ENCODE measurements around the gene STAT6. TPM values are rescaled to one million over a fixed set of nuclear protein-coding genes. Genes with fewer than 3 reads are reported as not detected.

Gene STAT6
- total and polyA plus RNA-seq, 2 donors (not counting 3 experiments of a cell fraction or from before 2014, with no cell fraction given) = 136 to 147 TPM

DNA sequence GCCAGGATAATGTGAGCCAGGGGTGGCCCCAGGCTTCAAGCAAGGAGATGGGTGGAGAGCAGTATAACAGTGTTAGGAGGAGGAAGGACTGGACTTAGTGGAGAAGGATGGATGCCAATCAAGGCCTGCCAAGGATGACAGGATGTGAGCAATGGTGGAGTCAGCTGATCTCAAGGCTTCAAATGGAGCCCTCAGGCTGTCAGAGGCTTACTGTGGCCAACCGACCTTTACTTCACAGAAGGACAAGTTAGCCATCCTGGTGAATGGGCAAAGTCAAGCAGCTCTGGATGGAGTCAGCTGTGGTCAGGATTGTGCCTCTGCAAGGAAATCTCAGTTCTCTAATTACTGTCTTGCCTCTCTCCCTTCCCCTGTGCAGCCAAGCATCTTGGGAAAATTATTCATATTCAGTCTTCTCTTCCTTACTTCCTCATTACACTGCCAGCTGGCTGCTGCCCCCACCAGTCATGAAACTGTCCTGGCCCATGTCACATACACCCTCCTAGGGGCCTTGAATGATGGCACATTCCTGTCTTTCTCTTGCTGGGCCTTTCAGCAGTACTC is 7.6 kb upstream of the STAT6 start:
- FAIRE-seq = peak; percentile 12
- POLR2A ChIA-PET = no interaction called here
- TF ChIP-seq POLR2A (IDR thresholded peaks at IDR 0.05; ENCODE audit: low read depth, low read length) = no peak
- TF ChIP-seq GATA2 (IDR thresholded peaks at IDR 0.05; ENCODE audit: insufficient read depth, insufficient read length, low read depth, low read length) = no peak
- no peak for TF ChIP-seq CTCF (IDR thresholded peaks at IDR 0.05; ENCODE audit: extremely low read depth in 1 of 2, insufficient read depth in 1 of 2, low read depth in 1 of 2, low read length in 2 of 2)
- TF ChIP-seq EZH2 (IDR thresholded peaks at IDR 0.05; ENCODE audit: borderline replicate concordance, low read depth, low read length, severe bottlenecking) = no peak
- TF ChIP-seq FOS (IDR thresholded peaks at IDR 0.05; ENCODE audit: borderline replicate concordance, insufficient read depth, low read length) = peak; percentile 18
- no peak for TF ChIP-seq POLR2AphosphoS5 (IDR thresholded peaks at IDR 0.05; ENCODE audit: insufficient read depth, low read depth, low read length)
- TF ChIP-seq MYC (IDR thresholded peaks at IDR 0.05; ENCODE audit: low read depth, low read length) = no peak
- TF ChIP-seq JUN (IDR thresholded peaks at IDR 0.05; ENCODE audit: borderline replicate concordance, insufficient read depth, insufficient read length, low read depth) = no peak
- TF ChIP-seq, protein P1, sequence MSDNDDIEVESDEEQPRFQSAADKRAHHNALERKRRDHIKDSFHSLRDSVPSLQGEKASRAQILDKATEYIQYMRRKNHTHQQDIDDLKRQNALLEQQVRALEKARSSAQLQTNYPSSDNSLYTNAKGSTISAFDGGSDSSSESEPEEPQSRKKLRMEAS (IDR thresholded peaks at IDR 0.05; ENCODE audit: insufficient read depth, insufficient read length) = no peak
- H3K27ac ChIP-seq (ENCODE audit: insufficient read depth, low read depth, low read length) = no peak overlapping the region
- intact Hi-C loops (cut with micrococcal nuclease) = no loop called here
- CTCF ChIA-PET = interaction anchor here (1.0 to 18.0 kb wide), 3 partner anchors 49 to 64 kb away, joined by 4 to 429 read pairs (median 5); no protein-coding TSS in a partner anchor
- no peak overlapping the region for H2AFZ ChIP-seq (ENCODE audit: low read depth, low read length)
- no TSS peak for BruUV-seq (replicated peaks)
- dilution Hi-C loops (cut with MboI; ENCODE audit: extremely low pct_ligation_motif_present, low sequenced_read_pairs) = no loop called here
- H3K36me3 ChIP-seq (ENCODE audit: control insufficient read depth in 2 of 2, extremely low read depth in 1 of 2, insufficient read depth in 2 of 2, low read length in 2 of 2) = no peaks in the 10 kb centered on the region
- H3K79me2 ChIP-seq (ENCODE audit: control insufficient read depth, insufficient read depth, low read length) = no peaks in the 10 kb centered on the region
- H3K9me3 ChIP-seq (replicated peaks; ENCODE audit: control insufficient read depth, insufficient read depth, low read length) = no peaks in the 10 kb centered on the region
- H3K4me1 ChIP-seq (ENCODE audit: control insufficient read depth, extremely low read depth, insufficient read depth, low read length) = no peaks in the 10 kb centered on the region
- no peak overlapping the region for H3K4me3 ChIP-seq (replicated peaks in 1 of 3; ENCODE audit: insufficient read depth in 1 of 3, low read depth in 1 of 3, low read length in 3 of 3)
- no peak overlapping the region for H3K9ac ChIP-seq (replicated peaks; ENCODE audit: extremely low read depth, insufficient read depth, low read length)
- no peaks in the 10 kb centered on the region for H4K20me1 ChIP-seq (replicated peaks; ENCODE audit: control insufficient read depth, extremely low read depth, insufficient read depth, low read length)
- H3K4me2 ChIP-seq (ENCODE audit: insufficient read depth, low read length) = no peak overlapping the region
- H3K9me1 ChIP-seq (replicated peaks; ENCODE audit: control insufficient read depth, extremely low read depth, insufficient read depth, low read length) = no peaks in the 10 kb centered on the region
- H3K27me3 ChIP-seq (ENCODE audit: control insufficient read depth in 2 of 2, insufficient read depth in 2 of 2, low read length in 2 of 2) = peaks cover 6% of the 10 kb centered on the region in 2 experiments
- DNase-seq (ENCODE audit: low read depth, low spot score) = no peak

Measured in endothelial cell of umbilical vein (primary cell).